DOHH2 (cell line): ENCODE measurements around the gene SMG6.

Source experiments
- H3F3A ChIP-seq: fragments of 200-600 bp; sonication (generic), shearing (Covaris generic); 2 replicates; pipeline ENCODE4 v1.6.0; 2016; ENCODE audit warnings: antibody characterized with exemption, mild to moderate bottlenecking; ENCODE audit not compliant: control insufficient read depth, insufficient read depth
- H3K27ac ChIP-seq: fragments of 200-600 bp; sonication (generic); 2 replicates; pipeline ENCODE4 v1.5.1; 2014; ENCODE audit warnings: low read depth, mild to moderate bottlenecking, low read length, moderate library complexity
- H3K27me3 ChIP-seq: fragments of 200-600 bp; sonication (generic); 2 replicates; pipeline ENCODE4 v1.6.1; 2014; ENCODE audit warnings: mild to moderate bottlenecking, low read length, mixed read lengths; ENCODE audit not compliant: control insufficient read depth
- H3K36me3 ChIP-seq: fragments of 200-600 bp; sonication (generic); 2 replicates; pipeline ENCODE4 v1.6.1; 2014; ENCODE audit warnings: mild to moderate bottlenecking, low read length, moderate library complexity, mixed read lengths; ENCODE audit not compliant: control insufficient read depth
- H3K4me1 ChIP-seq: fragments of 200-600 bp; sonication (generic); 2 replicates; pipeline ENCODE4 v1.6.1; 2014; ENCODE audit warnings: mild to moderate bottlenecking, low read length, mixed read lengths; ENCODE audit not compliant: control insufficient read depth
- H3K4me2 ChIP-seq: fragments of 200-600 bp; sonication (generic); 2 replicates; pipeline ENCODE4 v1.6.0; 2014; ENCODE audit warnings: mild to moderate bottlenecking, low read length, moderate library complexity
- H3K4me3 ChIP-seq: fragments of 200-600 bp; sonication (generic); 2 replicates; pipeline ENCODE4 v1.5.1; 2014; ENCODE audit warnings: mild to moderate bottlenecking, low read length, mixed read lengths
- H3K79me2 ChIP-seq: fragments of 200-600 bp; sonication (generic); 2 replicates; pipeline ENCODE4 v1.6.1; 2014; ENCODE audit warnings: mild to moderate bottlenecking, low read length, mixed read lengths; ENCODE audit not compliant: control insufficient read depth
- H3K9me2 ChIP-seq: fragments of 200-600 bp; sonication (generic); replicated peaks from 2 replicates; pipeline ENCODE4 v1.6.1; 2014; ENCODE audit warnings: mild to moderate bottlenecking, low read length, mixed read lengths; ENCODE audit not compliant: control insufficient read depth
- H3K9me3 ChIP-seq: fragments of 200-600 bp; sonication (generic); 2 replicates; pipeline ENCODE4 v1.6.1; 2014; ENCODE audit warnings: antibody characterized with exemption, low read length, mixed read lengths; ENCODE audit not compliant: control insufficient read depth, insufficient read depth
- H4K20me1 ChIP-seq: fragments of 200-600 bp; sonication (generic); 2 replicates; pipeline ENCODE4 v1.6.0; 2014; ENCODE audit warnings: low read depth, mild to moderate bottlenecking, antibody characterized with exemption, low read length, moderate library complexity; ENCODE audit not compliant: control insufficient read depth, insufficient read depth
- EZH2phosphoT487 ChIP-seq: fragments of 200-600 bp; sonication (generic); IDR thresholded peaks from 2 replicates; pipeline ENCODE4 v1.6.1; 2017; ENCODE audit warnings: borderline replicate concordance, mild to moderate bottlenecking, antibody characterized with exemption, low read length, moderate library complexity, mixed read lengths
- TF ChIP-seq, protein P1 (sequence below): fragments of 200-600 bp; sonication (generic); IDR thresholded peaks from one replicate; pipeline ENCODE4 v1.5.1; 2014; ENCODE audit warnings: antibody characterized with exemption, mild to moderate bottlenecking, low read depth, low read length; ENCODE audit not compliant: poor library complexity, severe bottlenecking

SMG6 gene

DNA sequence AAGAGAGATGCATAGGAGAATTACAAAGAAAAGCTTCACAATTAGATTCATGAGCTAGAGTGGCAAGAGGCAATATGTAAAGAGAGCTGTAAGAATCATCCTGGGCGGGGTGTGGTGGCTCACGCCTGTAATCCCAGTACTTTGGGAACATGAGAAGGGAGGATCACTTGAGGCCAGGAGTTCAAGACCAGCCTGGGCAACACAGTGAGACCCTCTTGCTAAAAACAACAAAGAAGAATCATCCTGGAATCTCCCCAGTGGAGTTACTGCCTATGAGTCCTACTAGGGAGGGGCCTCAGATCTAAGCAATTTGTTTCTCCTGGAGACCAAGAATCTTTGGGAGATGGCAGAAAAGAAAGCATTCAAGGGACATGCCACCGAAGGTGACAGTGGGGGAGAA lies 129.6 kb downstream of the SMG6 start:
- no peaks in the 10 kb centered on the region for H3K79me2 ChIP-seq
- H3K4me1 ChIP-seq: no peaks in the 10 kb centered on the region
- H3K9me3 ChIP-seq: no peaks in the 10 kb centered on the region
- H3K36me3 ChIP-seq: peaks cover 13% of the 10 kb centered on the region
- H3K27ac ChIP-seq: no peak overlapping the region
- no peak for TF ChIP-seq EZH2phosphoT487
- TF ChIP-seq, protein P1, sequence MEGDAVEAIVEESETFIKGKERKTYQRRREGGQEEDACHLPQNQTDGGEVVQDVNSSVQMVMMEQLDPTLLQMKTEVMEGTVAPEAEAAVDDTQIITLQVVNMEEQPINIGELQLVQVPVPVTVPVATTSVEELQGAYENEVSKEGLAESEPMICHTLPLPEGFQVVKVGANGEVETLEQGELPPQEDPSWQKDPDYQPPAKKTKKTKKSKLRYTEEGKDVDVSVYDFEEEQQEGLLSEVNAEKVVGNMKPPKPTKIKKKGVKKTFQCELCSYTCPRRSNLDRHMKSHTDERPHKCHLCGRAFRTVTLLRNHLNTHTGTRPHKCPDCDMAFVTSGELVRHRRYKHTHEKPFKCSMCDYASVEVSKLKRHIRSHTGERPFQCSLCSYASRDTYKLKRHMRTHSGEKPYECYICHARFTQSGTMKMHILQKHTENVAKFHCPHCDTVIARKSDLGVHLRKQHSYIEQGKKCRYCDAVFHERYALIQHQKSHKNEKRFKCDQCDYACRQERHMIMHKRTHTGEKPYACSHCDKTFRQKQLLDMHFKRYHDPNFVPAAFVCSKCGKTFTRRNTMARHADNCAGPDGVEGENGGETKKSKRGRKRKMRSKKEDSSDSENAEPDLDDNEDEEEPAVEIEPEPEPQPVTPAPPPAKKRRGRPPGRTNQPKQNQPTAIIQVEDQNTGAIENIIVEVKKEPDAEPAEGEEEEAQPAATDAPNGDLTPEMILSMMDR: no peak
- no peaks in the 10 kb centered on the region for H3F3A ChIP-seq
- H3K9me2 ChIP-seq: no peaks in the 10 kb centered on the region
- no peak overlapping the region for H3K4me3 ChIP-seq
- no peak overlapping the region for H3K4me2 ChIP-seq
- H4K20me1 ChIP-seq: no peaks in the 10 kb centered on the region
- H3K27me3 ChIP-seq: no peaks in the 10 kb centered on the region

DNA sequence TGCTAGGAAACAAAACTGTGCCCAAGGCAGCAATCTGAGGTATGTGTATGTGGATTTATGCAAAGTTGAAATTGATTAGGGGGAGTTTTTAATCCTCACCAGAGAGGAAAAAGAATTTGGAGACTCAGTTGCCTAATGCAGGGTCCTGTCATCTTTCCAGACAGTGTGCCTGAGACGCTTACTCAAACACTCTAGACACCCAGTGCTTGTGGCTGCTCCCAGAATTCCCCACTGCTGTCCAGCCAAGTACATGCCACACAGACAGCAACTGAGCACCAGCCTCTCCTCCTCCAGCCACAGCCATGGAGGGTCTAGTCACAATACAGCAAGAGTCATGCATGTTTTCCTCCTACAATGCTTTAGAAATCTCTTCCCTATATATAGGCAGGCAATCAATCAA lies 130.6 kb downstream of the SMG6 start:
- no peak for TF ChIP-seq EZH2phosphoT487
- TF ChIP-seq, protein P1: no peak
- Histone ChIP-seq H3K27me3 (no peaks in the 10 kb centered on the region), H3K79me2 (no peaks in the 10 kb centered on the region), H3K36me3 (peaks cover 13% of the 10 kb centered on the region), H3K4me1 (no peaks in the 10 kb centered on the region), H3F3A (no peaks in the 10 kb centered on the region), H4K20me1 (no peaks in the 10 kb centered on the region), H3K9me3 (no peaks in the 10 kb centered on the region), H3K4me3 (no peak overlapping the region), H3K4me2 (no peak overlapping the region), H3K9me2 (no peaks in the 10 kb centered on the region), H3K27ac (no peak overlapping the region)

DNA sequence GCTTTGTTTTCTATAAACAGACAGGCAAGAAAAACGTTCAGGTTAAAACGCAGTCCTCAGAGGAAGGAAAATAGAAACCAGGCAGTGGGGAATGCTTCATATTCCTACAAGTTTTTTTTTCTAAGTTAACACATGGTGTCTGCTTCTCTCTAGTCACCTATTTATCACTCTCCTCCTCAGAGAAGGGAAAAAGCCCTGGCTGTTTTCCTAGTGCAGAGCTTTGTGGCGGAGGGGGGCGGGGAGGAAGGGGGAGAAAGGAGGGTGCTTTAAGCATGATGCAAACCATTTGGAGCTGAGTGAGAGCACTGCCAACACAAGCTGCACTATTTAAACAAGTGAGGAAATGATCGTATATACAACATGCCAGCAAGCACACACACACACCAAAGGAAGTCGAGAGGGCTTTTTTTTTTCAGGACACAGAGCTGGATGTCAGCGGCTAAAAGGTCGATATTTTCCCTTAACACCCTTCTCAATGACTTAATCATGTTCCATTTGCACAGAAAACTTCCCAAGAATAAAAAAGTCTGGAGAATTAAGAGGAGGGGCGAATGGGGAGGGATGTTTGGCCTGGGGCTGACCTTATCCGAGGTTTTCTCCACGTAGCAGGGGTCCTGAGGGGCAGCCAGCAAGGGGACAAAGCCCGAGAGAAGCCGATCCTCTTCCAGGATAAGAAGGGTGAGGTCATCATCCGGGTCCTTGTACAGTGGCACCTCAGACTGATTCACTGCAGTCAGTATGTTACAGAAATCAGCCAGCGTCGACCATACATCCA lies 131.3 kb downstream of the SMG6 start:
- TF ChIP-seq, protein P1: no peak
- no peak for TF ChIP-seq EZH2phosphoT487
- Histone ChIP-seq H3K4me1 (no peaks in the 10 kb centered on the region), H3K27ac (no peak overlapping the region), H3K9me3 (no peaks in the 10 kb centered on the region), H3K27me3 (no peaks in the 10 kb centered on the region), H3K79me2 (no peaks in the 10 kb centered on the region), H3K9me2 (no peaks in the 10 kb centered on the region), H3F3A (no peaks in the 10 kb centered on the region), H3K36me3 (peaks cover 13% of the 10 kb centered on the region), H3K4me3 (no peak overlapping the region), H3K4me2 (no peak overlapping the region), H4K20me1 (no peaks in the 10 kb centered on the region)
